GM12892 (cell line): Measurements from ENCODE around the gene AKT1S1.

Experiments used
- POLR2AphosphoS5 ChIP-seq: IDR thresholded peaks from 2 replicates; pipeline ENCODE4 v1.6.1; 2011; ENCODE audit warnings: low read depth, low read length, control low read depth
- TAF1 ChIP-seq: IDR thresholded peaks from 2 replicates; pipeline ENCODE4 v1.6.1; 2011; ENCODE audit warnings: low read depth, mild to moderate bottlenecking, control low read depth, low read length, borderline replicate concordance

DNA sequence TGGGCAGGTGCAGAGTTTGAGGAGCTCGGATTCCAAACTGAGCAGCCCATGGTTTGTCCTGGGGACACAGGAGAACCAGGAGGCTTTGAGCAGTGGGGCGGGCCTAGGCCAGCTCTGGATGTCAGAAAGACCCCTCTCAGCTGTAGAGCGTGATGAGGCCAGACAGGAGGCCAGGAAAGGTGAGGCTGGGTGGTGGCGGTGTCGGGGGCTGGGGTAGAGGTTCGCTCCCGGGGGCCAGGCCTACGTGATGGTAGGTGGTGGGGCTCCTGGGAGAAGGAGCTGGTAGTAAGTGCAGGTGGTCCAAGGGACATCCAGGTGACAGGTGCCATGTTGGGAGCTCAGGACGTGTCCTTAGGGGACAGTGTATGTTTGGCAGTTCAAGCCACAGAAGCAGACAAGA lies 39.7 kb downstream of the AKT1S1 start:
- TF ChIP-seq TAF1 (no peak), POLR2AphosphoS5 (no peak)
